Activated CD4-positive, alpha-beta T cell treated with anti-CD3 and anti-CD28 coated beads, Interleukin-2, Interleukin-6, amounts not matched to agents 100 ng/mL and 50 ng/mL, durations not matched to agents 16 hours and 8 hours (primary cell): ENCODE data around the gene ARFGAP3.

Experiments
- DNase-seq: peaks from one replicate; pipeline ENCODE4 v3.0.0-alpha.2; 2020

Gene ARFGAP3

GRCh38 chr22:42857845-42858481, 890 bp upstream of the ARFGAP3 start:
- no peak for DNase-seq

- DNase-seq, result peak; percentile 44
These were observed 751 bp downstream of the ARFGAP3 start for GRCh38 chr22:42856179-42856864.

GRCh38 chr22:42855721-42856120, 1.4 kb downstream of the ARFGAP3 start:
- no peak for DNase-seq

- no peak for DNase-seq
These were observed 1.9 kb downstream of the ARFGAP3 start for GRCh38 chr22:42855211-42855610.

DNA sequence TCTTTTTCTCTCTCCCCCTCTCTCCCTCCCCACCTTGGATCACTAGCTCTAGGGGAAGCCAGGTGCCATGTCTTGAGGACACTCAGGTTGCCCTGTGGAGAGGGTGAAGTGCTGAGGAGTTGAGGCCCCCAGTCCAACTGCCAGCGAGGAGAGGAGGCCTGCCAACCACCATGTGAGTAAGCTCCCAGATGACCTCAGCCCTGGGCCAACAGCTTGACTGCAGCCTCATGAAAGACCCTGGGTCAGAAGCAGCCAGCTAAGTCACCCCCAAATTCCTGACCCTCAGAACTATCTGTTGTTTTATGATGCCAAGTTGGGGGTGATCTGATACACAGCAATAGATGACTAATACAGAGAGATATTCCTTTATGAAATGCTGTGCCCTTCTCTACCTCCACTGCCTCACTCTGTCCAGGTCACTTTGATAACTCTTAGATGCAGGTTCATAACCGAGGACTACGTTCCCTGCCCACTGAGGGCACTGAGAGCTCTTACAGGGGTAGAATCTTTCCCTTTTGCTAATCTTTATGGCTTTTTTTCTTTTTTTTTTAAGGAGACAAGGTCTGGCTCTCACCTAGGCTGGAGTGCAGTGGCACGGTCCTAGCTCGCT, 8.0 kb downstream of the ARFGAP3 start:
- no peak for DNase-seq

- DNase-seq, result no peak
These were observed 10.0 kb downstream of the ARFGAP3 start for GRCh38 chr22:42847110-42847509.

DNA sequence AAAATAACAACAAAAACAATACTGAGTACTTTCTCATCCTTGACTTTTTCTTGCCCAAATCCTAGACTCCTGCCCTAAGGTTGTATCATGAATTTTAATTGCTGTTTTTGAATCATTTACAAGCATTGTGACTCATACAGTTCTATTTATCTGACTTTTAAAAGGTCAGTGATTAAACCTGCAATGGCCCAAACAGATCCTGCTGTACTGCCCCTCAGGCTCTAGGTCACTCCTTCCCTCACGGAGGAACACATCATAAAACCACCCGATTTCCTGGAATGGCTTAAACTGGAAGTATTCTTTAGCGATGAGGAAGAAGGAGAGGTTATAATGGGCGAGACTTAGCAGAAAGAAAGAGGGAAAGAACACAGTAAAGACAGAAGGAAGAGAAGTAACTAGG, 12.3 kb downstream of the ARFGAP3 start:
- DNase-seq, result no peak

DNA sequence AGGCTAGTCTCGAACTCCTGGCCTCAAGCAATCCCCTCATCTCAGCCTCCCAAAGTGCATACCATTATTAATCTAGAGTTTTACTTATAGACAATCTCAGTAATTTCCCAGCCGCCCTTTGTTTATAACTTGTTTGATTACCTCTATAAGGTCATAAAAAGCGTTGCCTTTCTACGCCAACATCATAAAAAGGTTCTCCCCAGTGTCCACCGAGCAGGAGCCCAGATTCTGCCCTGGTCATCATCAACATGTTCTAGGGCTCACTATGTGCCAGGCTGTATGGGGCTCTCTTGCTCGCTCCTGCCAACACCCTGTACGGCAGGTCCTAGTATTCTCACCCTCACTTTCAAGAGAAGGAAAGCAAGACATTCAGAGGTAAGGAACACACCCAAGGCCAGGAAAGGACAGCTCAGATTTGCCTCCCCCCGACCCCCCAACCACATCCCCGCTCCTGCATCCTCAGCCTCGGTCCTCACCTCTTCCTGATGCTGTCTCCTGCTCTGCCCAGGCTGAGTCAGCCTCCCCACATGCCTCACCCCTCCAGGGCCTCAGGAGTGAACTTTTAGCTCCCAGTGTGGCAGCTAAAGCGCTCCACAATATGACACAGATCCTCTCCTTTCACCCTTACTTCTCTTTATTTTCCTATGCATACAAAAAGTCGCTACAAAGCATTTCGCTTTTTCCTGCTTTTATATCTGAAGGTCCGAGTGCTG, 14.3 kb downstream of the ARFGAP3 start:
- DNase-seq, result no peak

- no peak for DNase-seq
These were observed 15.6 kb downstream of the ARFGAP3 start for GRCh38 chr22:42841444-42841843.

GRCh38 chr22:42837556-42837955, 19.5 kb downstream of the ARFGAP3 start:
- no peak for DNase-seq

DNA sequence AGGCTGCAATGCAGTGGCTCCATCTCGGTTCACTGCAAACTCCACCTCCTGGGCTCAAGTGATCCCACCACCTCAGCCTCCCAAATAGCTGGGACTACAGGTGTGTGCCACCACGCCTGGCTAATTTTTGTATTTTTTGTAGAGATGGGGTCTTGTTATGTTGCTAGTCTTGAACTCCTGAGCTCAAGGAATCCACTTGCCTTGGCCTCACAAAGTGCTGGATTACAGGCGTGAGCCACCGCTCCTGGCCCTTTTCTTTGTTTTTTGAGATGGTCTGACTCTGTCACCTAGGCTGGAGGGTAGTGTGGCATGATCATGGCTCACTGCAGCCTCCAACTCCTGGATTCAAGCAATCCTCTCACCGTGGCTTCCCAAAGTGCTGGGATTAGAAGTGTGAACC, 21.0 kb downstream of the ARFGAP3 start:
- DNase-seq, result no peak

GRCh38 chr22:42834177-42834949, 22.7 kb downstream of the ARFGAP3 start:
- DNase-seq, result peak; percentile 8

- no peak for DNase-seq
These were observed 24.0 kb downstream of the ARFGAP3 start for GRCh38 chr22:42833104-42833503.

DNA sequence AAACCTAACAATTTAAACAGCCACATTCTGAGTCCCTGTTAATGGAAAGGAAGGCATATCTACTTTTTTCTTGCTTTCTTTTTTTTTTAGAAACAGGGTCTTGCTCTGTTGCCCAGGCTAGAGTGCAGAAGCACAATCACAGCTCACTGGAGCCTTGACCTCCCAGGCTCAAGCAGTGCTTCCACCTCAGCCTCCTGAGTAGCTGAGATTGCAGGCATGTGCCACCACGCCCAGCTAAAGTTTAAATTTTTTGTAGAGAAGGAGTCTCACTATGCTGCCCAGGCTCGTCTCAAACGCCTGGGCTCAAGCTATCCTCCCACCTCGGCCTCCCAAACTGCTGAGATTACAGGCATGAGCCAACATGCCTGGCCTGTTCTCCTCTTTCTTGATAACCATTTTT, 25.4 kb downstream of the ARFGAP3 start:
- DNase-seq, result no peak

DNA sequence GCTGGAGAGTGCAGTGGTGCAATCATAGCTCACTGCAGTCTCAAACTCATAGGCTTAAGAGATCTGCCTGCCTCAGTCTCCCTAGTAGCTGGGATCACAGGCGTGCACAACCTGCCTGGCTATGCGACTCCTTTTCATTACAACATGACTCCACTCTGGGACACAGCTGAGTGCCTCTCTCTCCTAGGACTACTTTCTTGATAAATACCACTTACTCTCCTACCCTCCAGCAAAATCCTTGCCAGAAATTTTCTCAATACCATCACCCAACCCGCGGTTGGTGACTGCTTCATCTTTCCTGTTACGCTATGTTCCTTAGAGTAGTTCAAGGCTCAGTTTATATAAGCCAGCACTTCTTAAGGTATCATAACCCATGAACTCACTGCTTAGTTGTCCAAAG, 26.9 kb downstream of the ARFGAP3 start:
- DNase-seq, result no peak

DNA sequence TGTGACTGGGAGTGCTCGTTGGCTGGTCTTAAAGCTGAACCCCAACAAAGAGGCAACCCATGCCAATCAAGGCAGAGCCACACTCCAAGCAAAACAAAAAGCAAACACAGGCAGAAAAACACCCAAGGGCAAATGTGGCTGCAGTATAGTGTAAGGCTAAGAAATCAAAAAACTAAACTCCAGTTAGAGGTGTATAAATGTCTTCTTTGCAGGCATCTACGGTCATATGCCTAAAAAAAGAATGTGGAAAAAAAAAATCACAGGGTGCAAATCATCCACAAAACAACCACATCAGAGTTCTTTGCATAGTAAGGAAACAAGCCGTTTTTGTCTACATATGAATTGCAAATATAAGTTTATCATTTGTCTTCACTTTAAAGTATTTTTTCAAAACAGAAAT, 27.8 kb downstream of the ARFGAP3 start:
- DNase-seq, result no peak

DNA sequence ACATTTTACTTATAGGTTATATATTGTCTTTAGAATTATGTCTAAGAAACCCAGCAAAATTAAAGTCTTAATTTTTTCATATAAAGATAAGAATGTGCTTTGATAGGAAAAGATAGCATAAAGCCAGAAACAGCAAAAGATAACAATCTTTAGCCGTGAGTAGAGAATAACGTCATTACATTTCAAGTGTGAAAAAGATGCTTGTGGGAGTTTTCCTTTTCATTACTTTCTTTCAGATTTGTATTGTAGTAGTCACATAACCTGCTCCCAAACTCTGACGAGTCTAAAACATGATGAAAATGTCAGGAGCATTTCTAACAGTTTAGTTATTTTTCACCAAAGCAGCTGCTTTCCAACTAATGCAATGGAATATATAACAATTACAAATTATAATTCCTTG, 31.3 kb downstream of the ARFGAP3 start:
- no peak for DNase-seq

- no peak for DNase-seq
These were observed 35.7 kb downstream of the ARFGAP3 start for GRCh38 chr22:42821386-42821785.

GRCh38 chr22:42820045-42820763, 36.9 kb downstream of the ARFGAP3 start:
- DNase-seq, result no peak

- DNase-seq, result no peak
These were observed 37.5 kb downstream of the ARFGAP3 start for GRCh38 chr22:42819412-42820044.

DNA sequence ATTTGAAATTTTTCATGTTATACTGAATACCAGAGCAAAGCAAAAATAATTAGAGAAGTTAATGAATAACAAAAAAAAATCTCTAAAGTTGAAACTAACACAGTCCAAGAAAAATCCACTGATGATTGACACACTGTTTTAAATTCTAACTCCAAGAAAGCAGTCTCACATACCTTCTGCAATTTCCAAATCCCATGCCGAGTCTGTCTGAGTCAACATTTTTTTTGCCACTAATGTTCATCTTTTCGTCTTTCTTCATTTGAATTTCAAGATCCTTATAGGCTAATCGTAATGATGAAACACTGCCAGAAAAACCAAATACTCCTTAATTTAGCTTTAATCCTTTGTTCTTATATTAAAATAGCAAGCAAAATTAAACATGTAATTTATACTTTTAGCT, 39.5 kb downstream of the ARFGAP3 start:
- no peak for DNase-seq

- no peak for DNase-seq
These were observed 40.7 kb downstream of the ARFGAP3 start for GRCh38 chr22:42816336-42816735.
